Prostate gland (tissue), 2 donors: Measurements from ENCODE around the gene JAKMIP1.

Experiments used
- CTCF ChIP-seq, 4 experiments: fragments of 200-600 bp in 2 of 4; fragments of 450-650 bp in 2 of 4; sonication (generic) in 2 of 4; IDR thresholded peaks; 1 replicate in 3 of 4; 2 replicates in 1 of 4; pipeline ENCODE4 v1.5.1; 2016 to 2019; ENCODE audit warnings: antibody characterized with exemption in 4 of 4, mild to moderate bottlenecking in 2 of 4, moderate library complexity in 2 of 4
- POLR2A ChIP-seq: fragments of 450-650 bp; IDR thresholded peaks from one replicate; pipeline ENCODE4 v1.6.1; 2016; ENCODE audit warnings: antibody characterized with exemption, mild to moderate bottlenecking

DNA sequence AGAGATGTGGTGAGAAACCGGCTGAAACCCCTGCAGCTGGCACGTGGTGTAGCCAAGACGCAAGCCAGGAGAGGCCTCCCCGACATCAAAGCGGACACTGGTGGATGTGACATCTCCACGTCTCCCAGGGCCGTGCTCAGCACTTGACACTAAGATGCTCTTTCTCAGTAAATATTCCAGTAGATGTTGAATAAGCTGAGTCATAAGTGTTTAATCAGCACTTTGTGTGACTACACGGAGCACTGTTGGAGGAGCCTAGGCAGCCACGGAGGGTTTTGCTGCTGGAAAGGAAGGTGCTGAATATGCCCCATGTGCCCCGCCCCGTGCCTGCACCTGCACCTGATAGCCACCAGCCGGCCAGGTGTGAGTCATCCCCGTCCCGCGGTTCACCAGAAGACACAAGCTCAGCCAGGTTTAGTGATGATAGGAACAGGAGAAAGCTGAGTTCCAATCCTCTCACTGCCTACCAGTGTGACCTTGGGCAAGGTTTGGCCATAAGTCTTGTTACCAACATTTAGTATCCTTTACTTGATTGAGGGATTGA is 153.1 kb downstream of the JAKMIP1 start:
- TF ChIP-seq CTCF (IDR thresholded peaks at IDR 0.05) (no peak), POLR2A (no peak)
